NCI-H524 (cell line): Measurements from ENCODE around the gene ZSWIM3.
A peak's percentile ranks its signal among the peaks of the same experiment; 100 is the strongest.

ENCODE experiments used
- DNase-seq, 2 experiments: peaks; one replicate each; lab custom pipeline; 2025; lab: John Stamatoyannopoulos, UW

Gene ZSWIM3

GRCh38 chr20:45909817-45910669, 52.6 kb downstream of the ZSWIM3 start:
- no peak for DNase-seq

GRCh38 chr20:45910670-45911485, 53.5 kb downstream of the ZSWIM3 start:
- peak in 1 of 2 experiments; percentile 61 for DNase-seq

- peak; percentile 61 to 63 for DNase-seq
These were observed 54.3 kb downstream of the ZSWIM3 start, which contains the start of gene PLTP for GRCh38 chr20:45911486-45912343. TSS of gene PLTP (minus strand) at chr20:45912155. CDS start at chr20:45911452, 703 bp downstream.

GRCh38 chr20:45912344-45912682, 54.9 kb downstream of the ZSWIM3 start:
- no peak for DNase-seq

- no peak for DNase-seq
These were observed 55.7 kb downstream of the ZSWIM3 start for GRCh38 chr20:45913116-45913515.

GRCh38 chr20:45917790-45918141, 60.4 kb downstream of the ZSWIM3 start:
- DNase-seq, result peak; percentile 86 to 94

- no peak for DNase-seq
These were observed 60.8 kb downstream of the ZSWIM3 start for GRCh38 chr20:45918182-45918737.

GRCh38 chr20:45918779-45919537, 61.5 kb downstream of the ZSWIM3 start:
- no peak for DNase-seq

- no peak for DNase-seq
These were observed 62.4 kb downstream of the ZSWIM3 start for GRCh38 chr20:45919542-45920399.

GRCh38 chr20:45920462-45921336, 63.3 kb downstream of the ZSWIM3 start:
- DNase-seq, result no peak

GRCh38 chr20:45921337-45922189, 64.1 kb downstream of the ZSWIM3 start:
- no peak for DNase-seq

- DNase-seq, result no peak
These were observed 67.2 kb downstream of the ZSWIM3 start for GRCh38 chr20:45924391-45925261.

- DNase-seq, result no peak
These were observed 68.5 kb downstream of the ZSWIM3 start for GRCh38 chr20:45925821-45926506.

GRCh38 chr20:45926731-45927070, 69.3 kb downstream of the ZSWIM3 start:
- DNase-seq, result no peak

GRCh38 chr20:45927071-45927878, 69.9 kb downstream of the ZSWIM3 start:
- no peak for DNase-seq
